Brain microvascular endothelial cell (primary cell): ENCODE data around the gene TEDC1.

Experiments used
- DNase-seq: peaks from one replicate; pipeline ENCODE4 v3.0.0-alpha.2; 2020
- H3K27ac ChIP-seq: fragments of 250-450 bp; sonication (Bioruptor Pico); 2 replicates; pipeline ENCODE4 v1.5.1; 2020; ENCODE audit warnings: mild to moderate bottlenecking, moderate library complexity
- H3K27me3 ChIP-seq: fragments of 250-450 bp; sonication (Bioruptor Pico); replicated peaks from 2 replicates; pipeline ENCODE4 v1.5.1; 2020; ENCODE audit warnings: mild to moderate bottlenecking
- H3K36me3 ChIP-seq: fragments of 250-450 bp; sonication (Bioruptor Pico); replicated peaks from 2 replicates; pipeline ENCODE4 v1.5.1; 2020; ENCODE audit warnings: mild to moderate bottlenecking
- H3K4me3 ChIP-seq: 2 replicates; pipeline ENCODE4 v1.5.1; 2011; ENCODE audit warnings: low read depth, mild to moderate bottlenecking, control low read depth, low read length, moderate library complexity
- in situ Hi-C: cut with HindIII; loops from 2 replicates; pipeline ENCODE4 v1.10.0; 2017; ENCODE audit warnings: low sequenced_read_pairs, low pct_ligation_motif_present
- TF ChIP-seq, protein P1 (sequence below): IDR thresholded peaks from 2 replicates; pipeline ENCODE4 v1.5.1; 2011; ENCODE audit warnings: low read depth, mild to moderate bottlenecking, moderate library complexity, low read length, control low read depth, inconsistent platforms; ENCODE audit errors: missing control alignments

The TEDC1 gene

DNA sequence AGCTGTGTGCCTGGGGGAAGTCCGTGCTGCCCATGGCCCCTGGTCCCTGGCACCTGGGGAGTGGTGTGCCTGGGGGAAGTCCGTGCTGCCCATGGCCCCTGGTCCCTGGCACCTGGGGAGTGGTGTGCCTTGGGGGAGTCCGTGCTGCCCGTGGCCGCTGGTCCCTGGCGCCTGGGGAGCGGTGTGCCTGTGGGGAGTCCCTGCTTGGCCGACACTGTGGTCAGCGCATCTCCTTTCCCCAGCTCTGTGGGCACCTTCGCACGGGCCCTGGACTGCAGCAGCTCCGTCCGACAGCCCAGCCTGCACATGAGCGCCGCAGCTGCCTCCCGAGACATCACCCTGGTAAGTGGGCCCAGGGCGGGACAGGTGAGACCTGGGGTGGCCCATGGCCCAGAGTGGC is 30.9 kb upstream of the TEDC1 start:
- Histone ChIP-seq H3K4me3 (no peak overlapping the region), H3K27ac (no peak overlapping the region), H3K36me3 (peaks cover 52% of the 10 kb centered on the region), H3K27me3 (no peaks in the 10 kb centered on the region)
- in situ Hi-C loops: no loop called here
- TF ChIP-seq, protein P1, sequence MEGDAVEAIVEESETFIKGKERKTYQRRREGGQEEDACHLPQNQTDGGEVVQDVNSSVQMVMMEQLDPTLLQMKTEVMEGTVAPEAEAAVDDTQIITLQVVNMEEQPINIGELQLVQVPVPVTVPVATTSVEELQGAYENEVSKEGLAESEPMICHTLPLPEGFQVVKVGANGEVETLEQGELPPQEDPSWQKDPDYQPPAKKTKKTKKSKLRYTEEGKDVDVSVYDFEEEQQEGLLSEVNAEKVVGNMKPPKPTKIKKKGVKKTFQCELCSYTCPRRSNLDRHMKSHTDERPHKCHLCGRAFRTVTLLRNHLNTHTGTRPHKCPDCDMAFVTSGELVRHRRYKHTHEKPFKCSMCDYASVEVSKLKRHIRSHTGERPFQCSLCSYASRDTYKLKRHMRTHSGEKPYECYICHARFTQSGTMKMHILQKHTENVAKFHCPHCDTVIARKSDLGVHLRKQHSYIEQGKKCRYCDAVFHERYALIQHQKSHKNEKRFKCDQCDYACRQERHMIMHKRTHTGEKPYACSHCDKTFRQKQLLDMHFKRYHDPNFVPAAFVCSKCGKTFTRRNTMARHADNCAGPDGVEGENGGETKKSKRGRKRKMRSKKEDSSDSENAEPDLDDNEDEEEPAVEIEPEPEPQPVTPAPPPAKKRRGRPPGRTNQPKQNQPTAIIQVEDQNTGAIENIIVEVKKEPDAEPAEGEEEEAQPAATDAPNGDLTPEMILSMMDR: no peak
- DNase-seq: no peak

- DNase-seq: no peak
- no peaks in the 10 kb centered on the region for H3K27me3 ChIP-seq
- H3K36me3 ChIP-seq: peaks cover 48% of the 10 kb centered on the region
- no peak overlapping the region for H3K4me3 ChIP-seq
- TF ChIP-seq, protein P1: no peak
- no peak overlapping the region for H3K27ac ChIP-seq
- in situ Hi-C loops: no loop called here
Observed at GRCh38 chr14:105460616-105461015, 30.4 kb upstream of the TEDC1 start.

- DNase-seq: no peak
- H3K36me3 ChIP-seq: peaks cover 51% of the 10 kb centered on the region
- no peak overlapping the region for H3K4me3 ChIP-seq
- TF ChIP-seq, protein P1: no peak
- in situ Hi-C loops: no loop called here
- no peaks in the 10 kb centered on the region for H3K27me3 ChIP-seq
- H3K27ac ChIP-seq: no peak overlapping the region
Observed at GRCh38 chr14:105461903-105462302, 29.1 kb upstream of the TEDC1 start.

DNA sequence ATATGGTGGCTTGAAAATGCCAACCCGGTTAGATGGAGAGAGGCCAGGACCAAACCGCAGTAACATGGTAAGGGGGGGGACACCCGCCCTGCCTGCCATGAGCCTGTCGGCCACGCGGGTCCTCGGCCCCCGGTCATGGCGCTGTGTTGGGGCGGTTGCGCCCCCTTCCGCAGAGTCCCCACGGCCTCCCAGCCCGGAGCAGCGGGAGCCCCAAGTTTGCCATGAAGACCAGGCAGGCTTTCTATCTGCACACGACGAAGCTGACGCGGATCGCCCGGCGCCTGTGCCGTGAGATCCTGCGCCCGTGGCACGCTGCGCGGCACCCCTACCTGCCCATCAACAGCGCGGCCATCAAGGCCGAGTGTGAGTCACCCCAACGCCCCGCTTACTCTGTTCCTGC is 26.5 kb upstream of the TEDC1 start:
- Histone ChIP-seq H3K4me3 (no peak overlapping the region), H3K27ac (no peak overlapping the region), H3K36me3 (peaks cover 60% of the 10 kb centered on the region), H3K27me3 (no peaks in the 10 kb centered on the region)
- no peak for DNase-seq
- TF ChIP-seq, protein P1: no peak
- in situ Hi-C loops: no loop called here

DNA sequence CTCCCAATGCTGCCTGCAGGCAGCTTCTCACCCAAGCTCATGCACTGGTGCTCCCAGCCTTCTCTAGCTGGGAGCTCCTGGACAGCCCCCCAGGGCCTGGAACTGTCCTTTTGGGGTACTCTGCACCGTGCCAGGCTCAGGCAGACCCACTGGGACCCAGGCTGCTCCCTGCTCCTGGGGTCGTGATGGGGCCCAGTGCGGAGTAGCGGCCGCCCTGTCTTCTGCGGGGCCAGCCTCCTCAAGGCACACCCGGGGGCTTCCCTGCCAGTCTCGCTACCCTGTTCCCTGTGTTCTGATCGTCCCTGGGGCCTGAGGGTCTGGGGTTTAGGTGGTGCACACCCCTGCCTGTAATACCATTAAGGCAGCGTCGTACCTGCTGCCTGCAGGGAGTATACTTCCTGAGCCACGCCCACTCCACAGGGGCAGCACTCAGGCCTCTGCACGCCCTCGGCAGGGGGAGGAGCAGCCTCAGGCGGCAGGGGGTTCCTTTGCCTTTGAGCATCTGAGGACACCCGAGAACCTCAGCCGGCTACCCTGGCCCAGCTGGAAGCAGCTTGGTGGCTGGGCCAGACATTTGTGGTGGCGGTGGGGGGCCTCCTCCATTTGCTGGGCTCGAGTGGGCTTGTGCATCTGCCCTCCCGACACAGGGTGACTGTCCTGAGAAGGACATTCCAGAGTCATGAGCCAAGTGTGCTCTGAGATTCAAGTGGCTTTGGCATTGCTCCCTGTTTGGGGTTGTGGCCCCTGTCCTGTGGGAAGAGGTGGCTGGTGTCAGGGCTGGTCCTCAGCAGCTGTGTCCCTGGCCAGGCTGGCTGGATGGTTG is 25.6 kb upstream of the TEDC1 start:
- TF ChIP-seq, protein P1: no peak
- Histone ChIP-seq H3K27me3 (no peaks in the 10 kb centered on the region), H3K27ac (no peak overlapping the region), H3K36me3 (peaks cover 60% of the 10 kb centered on the region), H3K4me3 (no peak overlapping the region)
- in situ Hi-C loops: no loop called here
- no peak for DNase-seq
